Activated CD4-positive, CD25-positive, alpha-beta regulatory T cell treated with anti-CD3 and anti-CD28 coated beads, Interleukin-2, amount 50 U/mL, for 72 hours (primary cell): ENCODE measurements around the gene FFAR2.
"Not testable (repeated sequence)": the region's sequence is repeated elsewhere in the genome, so short reads cannot be mapped to it uniquely, and the experiment has no call there.

Experiments used
- DNase-seq: peaks from one replicate; pipeline ENCODE4 v3.0.0; 2021

Gene FFAR2

GRCh38 chr19:35447606-35448469 is at the start of gene FFAR2:
Gene FFAR2 (plus strand): TSS chr19:35448257. CDS start chr19:35449715, 1,458 bp downstream.
- no peak for DNase-seq

- no peak for DNase-seq
Observed at GRCh38 chr19:35398570-35398969, 49.5 kb upstream of the FFAR2 start.

- DNase-seq, result no peak
Observed at GRCh38 chr19:35399231-35399630, 48.8 kb upstream of the FFAR2 start.

GRCh38 chr19:35399948-35400772 is 47.9 kb upstream of the FFAR2 start:
- DNase-seq, result no peak

- DNase-seq, result no peak
Observed at GRCh38 chr19:35400773-35401100, 47.3 kb upstream of the FFAR2 start.

- not testable (repeated sequence) for DNase-seq
Observed at GRCh38 chr19:35401416-35401815, 46.6 kb upstream of the FFAR2 start.

- no peak for DNase-seq
Observed at GRCh38 chr19:35403116-35403760, 44.8 kb upstream of the FFAR2 start.

- no peak for DNase-seq
Observed at GRCh38 chr19:35404879-35405622, 43.0 kb upstream of the FFAR2 start.

- DNase-seq, result no peak
Observed at GRCh38 chr19:35407619-35408018, 40.4 kb upstream of the FFAR2 start.

GRCh38 chr19:35408284-35409171 is 39.5 kb upstream of the FFAR2 start:
- DNase-seq, result no peak

- DNase-seq, result no peak
Observed at GRCh38 chr19:35409191-35409590, 38.9 kb upstream of the FFAR2 start.

GRCh38 chr19:35410487-35410886 is 37.6 kb upstream of the FFAR2 start:
- DNase-seq, result no peak

- DNase-seq, result no peak
Observed at GRCh38 chr19:35414442-35414841, 33.6 kb upstream of the FFAR2 start.

- no peak for DNase-seq
Observed at GRCh38 chr19:35416331-35416730, 31.7 kb upstream of the FFAR2 start.

- DNase-seq, result no peak
Observed at GRCh38 chr19:35417278-35417677, 30.8 kb upstream of the FFAR2 start.

- no peak for DNase-seq
Observed at GRCh38 chr19:35417713-35418534, 30.1 kb upstream of the FFAR2 start.

GRCh38 chr19:35419046-35419445 is 29.0 kb upstream of the FFAR2 start:
- DNase-seq, result no peak

GRCh38 chr19:35419805-35420204 is 28.3 kb upstream of the FFAR2 start:
- DNase-seq, result no peak

GRCh38 chr19:35421362-35421761 is 26.7 kb upstream of the FFAR2 start:
- no peak for DNase-seq

- DNase-seq, result not testable (repeated sequence)
Observed at GRCh38 chr19:35423406-35423805, 24.7 kb upstream of the FFAR2 start.

- no peak for DNase-seq
Observed at GRCh38 chr19:35425682-35426081, 22.4 kb upstream of the FFAR2 start.
